HepG2 (cell line): Measurements from ENCODE around the gene MAGEA6. TPM values are rescaled to one million over a fixed set of nuclear protein-coding genes. Genes with fewer than 3 reads are reported as not detected.
A peak's percentile ranks its signal among the peaks of the same experiment; 100 is the strongest.
"Not testable (repeated sequence)": the region's sequence is repeated elsewhere in the genome, so short reads cannot be mapped to it uniquely, and the experiment has no call there.

Source experiments
- ATAC-seq: fragments of 200-7000 bp; cut with Tn5 transposase; 3 replicates; pipeline ENCODE4 v1.9.1; 2020; ENCODE audit warnings: mild to moderate bottlenecking, moderate library complexity
- BruUV-seq: library from RNA; stranded (reverse); fragments of 400-500 nt; replicated peaks from 2 replicates; lab custom pipeline; 2021; lab: Mats Ljungman, UMichigan
- CTCF ChIA-PET: fragments of 300-600 bp; formaldehyde crosslinking; extraction: SDS; loops from one replicate; lab custom pipeline; 2021; ENCODE audit warnings: low total read pairs, inconsistent platforms, low intra/inter-chr PET ratio; lab: Yijun Ruan, JAX
- POLR2A ChIA-PET: fragments of 350-600 bp; sonication (Branson Sonifier 250); formaldehyde crosslinking; loops from one replicate; lab custom pipeline; 2020; ENCODE audit warnings: antibody characterized with exemption, inconsistent platforms; lab: Yijun Ruan, JAX
- DNase-seq: peaks from one replicate; pipeline ENCODE4 v3.0.0-alpha.2; 2015; ENCODE audit warnings: low spot score
- FAIRE-seq: peaks from 3 replicates; lab custom pipeline; 2011; peaks lifted over from hg19 to GRCh38; lab: Jason Lieb, UNC
- H2AFZ ChIP-seq: one replicate; pipeline ENCODE4 v1.6.1; 2011; ENCODE audit warnings: low read length, inconsistent platforms
- H3K27ac ChIP-seq: fragments of 300-600 bp; 3 replicates; pipeline ENCODE4 v1.8.0; 2011; ENCODE audit warnings: mixed run types, mild to moderate bottlenecking, mixed read lengths, low read length, inconsistent platforms; ENCODE audit not compliant: insufficient read depth; ENCODE audit errors: extremely low read length
- H3K27me3 ChIP-seq, 2 experiments: fragments of 200-600 bp in 1 of 2; 2 replicates in 1 of 2; 3 replicates in 1 of 2; pipeline versions ENCODE4 v1.6.0 to v1.8.0; 2011; ENCODE audit warnings: low read length in 2 of 2, mild to moderate bottlenecking in 2 of 2, moderate library complexity in 2 of 2, inconsistent platforms in 1 of 2; ENCODE audit not compliant: insufficient read depth in 2 of 2, control insufficient read depth in 1 of 2
- H3K36me3 ChIP-seq, 2 experiments: fragments of 200-600 bp in 1 of 2; replicated peaks in 1 of 2; 2 replicates in 1 of 2; 3 replicates in 1 of 2; pipeline versions ENCODE4 v1.5.1 to v1.8.0; 2011; ENCODE audit warnings: low read length in 2 of 2, inconsistent platforms in 1 of 2; ENCODE audit not compliant: insufficient read depth in 2 of 2, control insufficient read depth in 1 of 2
- H3K4me1 ChIP-seq: 2 replicates; pipeline ENCODE4 v1.5.1; 2012; ENCODE audit warnings: low read length, inconsistent platforms; ENCODE audit not compliant: insufficient read depth
- H3K4me2 ChIP-seq: 2 replicates; pipeline ENCODE4 v1.6.0; 2011; ENCODE audit warnings: low read depth, low read length, inconsistent platforms
- H3K4me3 ChIP-seq, 3 experiments: fragments of 200-600 bp in 1 of 3; sonication (generic), shearing (Covaris generic) in 1 of 3; replicated peaks in 1 of 3; 2 replicates each; pipeline ENCODE4 v1.5.1; 2011 to 2016; ENCODE audit warnings: low read length in 3 of 3, inconsistent platforms in 2 of 3, low read depth in 2 of 3, mild to moderate bottlenecking in 2 of 3, control low read depth in 1 of 3, mixed read lengths in 1 of 3; ENCODE audit not compliant: insufficient read depth in 1 of 3
- H3K79me2 ChIP-seq: one replicate; pipeline ENCODE4 v1.6.1; 2011; ENCODE audit warnings: low read length, inconsistent platforms; ENCODE audit not compliant: insufficient read depth
- H3K9ac ChIP-seq: 2 replicates; pipeline ENCODE4 v1.6.0; 2011; ENCODE audit warnings: mild to moderate bottlenecking, low read depth, low read length, inconsistent platforms; ENCODE audit not compliant: insufficient read depth
- H3K9me3 ChIP-seq: 2 replicates; pipeline ENCODE4 v1.5.1; 2012; ENCODE audit warnings: mild to moderate bottlenecking, low read length
- H4K20me1 ChIP-seq: 2 replicates; pipeline ENCODE4 v1.6.0; 2011; ENCODE audit warnings: inconsistent platforms, mild to moderate bottlenecking, low read length, moderate library complexity; ENCODE audit not compliant: insufficient read depth
- KLF9 ChIP-seq: IDR thresholded peaks from 2 replicates; pipeline ENCODE4 v1.6.1; 2016; ENCODE audit warnings: low read depth
- NBN ChIP-seq: fragments of 450-650 bp; conservative IDR thresholded peaks from 2 replicates; pipeline ENCODE4 v1.6.1; 2017
- NCOA1 ChIP-seq: sonication (generic); formaldehyde crosslinking; IDR thresholded peaks from 2 replicates; pipeline ENCODE4 v1.9.0; 2021; ENCODE audit warnings: missing genetic modification reagents
- ZNF546 ChIP-seq: sonication (generic); formaldehyde crosslinking; conservative IDR thresholded peaks from 2 replicates; pipeline ENCODE4 v1.8.1; 2023; ENCODE audit warnings: mild to moderate bottlenecking, missing genetic modification reagents
- WGBS: methylation state at CpG from one replicate; pipeline ENCODE4 v1.1.6; 2017; ENCODE audit warnings: low lambda C conversion rate; 5-methylcytosine and 5-hydroxymethylcytosine counted together
- in situ Hi-C: cut with HindIII; loops from 2 replicates; pipeline ENCODE4 v1.10.0; 2017; ENCODE audit warnings: low pct_unique_long_range_greater_than_20kb; ENCODE audit not compliant: extremely low pct_ligation_motif_present
- intact Hi-C: fragments of 100-400 bp; cut with micrococcal nuclease; formaldehyde crosslinking; loops from one replicate; pipeline ENCODE4 v1.10.0; 2022; ENCODE audit not compliant: unreplicated experiment
- polyA plus RNA-seq, 8 experiments: library from polyadenylated mRNA; depleted of rRNA in 3 of 8; stranded (reverse) in 7 of 8; unstranded in 1 of 8; fragments of >200 nt; fragmentation: Illumina TruSeq in 4 of 8; extraction: Trizol in 4 of 8; gene quantifications; 2 replicates each; pipeline versions ENCODE4 v1.2.1 to v1.2.3, GENCODE V29; 2011 to 2016; ENCODE audit warnings: low read depth in 4 of 8, missing spikeins in 1 of 8, mixed read lengths in 1 of 8; ENCODE audit not compliant: insufficient read depth in 1 of 8
- total RNA-seq, 5 experiments: library from RNA; depleted of rRNA; stranded (reverse); fragments of >200 nt; fragmentation: Illumina TruSeq; extraction: Trizol; gene quantifications; 2 replicates each; pipeline ENCODE4 v1.2.3, GENCODE V29; 2016; ENCODE audit warnings: low read depth in 1 of 5
- TF ChIP-seq, protein P1 (sequence below): sonication (generic); formaldehyde crosslinking; IDR thresholded peaks from 2 replicates; pipeline ENCODE4 v1.4.0; 2020; ENCODE audit warnings: missing genetic modification reagents

MAGEA6 gene
- total and polyA plus RNA-seq, 2 of the 13 experiments (the other 11 are each of a cell fraction or from before 2014, with no cell fraction given), result 0.18 to 0.97 TPM

DNA sequence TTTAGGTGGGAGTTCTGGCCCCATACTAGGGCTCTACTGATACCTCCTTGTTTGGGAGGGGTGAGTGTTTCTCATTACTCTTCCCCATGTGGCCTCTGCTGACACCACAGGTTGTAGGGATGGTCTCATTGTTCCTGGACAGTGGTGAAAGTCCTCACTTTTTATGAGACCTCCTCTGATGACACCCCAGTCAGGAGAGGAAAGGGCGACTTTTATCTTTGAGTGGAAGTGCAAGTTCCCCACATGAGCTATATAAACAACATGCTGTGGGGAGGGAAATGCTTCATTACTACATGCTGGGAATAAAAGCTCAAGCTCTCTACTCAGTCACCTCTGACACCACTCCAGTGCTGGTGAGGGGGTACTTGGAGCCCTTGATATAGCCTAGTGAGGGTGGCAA lies 29.5 kb upstream of the MAGEA6 start (continued):
- TF ChIP-seq ZNF546 (CRISPR knock-in tag), result no peak
- TF ChIP-seq NCOA1 (CRISPR knock-in tag), result no peak
- TF ChIP-seq, protein P1, sequence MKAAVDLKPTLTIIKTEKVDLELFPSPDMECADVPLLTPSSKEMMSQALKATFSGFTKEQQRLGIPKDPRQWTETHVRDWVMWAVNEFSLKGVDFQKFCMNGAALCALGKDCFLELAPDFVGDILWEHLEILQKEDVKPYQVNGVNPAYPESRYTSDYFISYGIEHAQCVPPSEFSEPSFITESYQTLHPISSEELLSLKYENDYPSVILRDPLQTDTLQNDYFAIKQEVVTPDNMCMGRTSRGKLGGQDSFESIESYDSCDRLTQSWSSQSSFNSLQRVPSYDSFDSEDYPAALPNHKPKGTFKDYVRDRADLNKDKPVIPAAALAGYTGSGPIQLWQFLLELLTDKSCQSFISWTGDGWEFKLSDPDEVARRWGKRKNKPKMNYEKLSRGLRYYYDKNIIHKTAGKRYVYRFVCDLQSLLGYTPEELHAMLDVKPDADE (CRISPR knock-in tag), result no peak
- TF ChIP-seq KLF9, result no peak
- no peak for TF ChIP-seq NBN
- TF ChIP-seq, all 625 proteins: peak for 0

DNA sequence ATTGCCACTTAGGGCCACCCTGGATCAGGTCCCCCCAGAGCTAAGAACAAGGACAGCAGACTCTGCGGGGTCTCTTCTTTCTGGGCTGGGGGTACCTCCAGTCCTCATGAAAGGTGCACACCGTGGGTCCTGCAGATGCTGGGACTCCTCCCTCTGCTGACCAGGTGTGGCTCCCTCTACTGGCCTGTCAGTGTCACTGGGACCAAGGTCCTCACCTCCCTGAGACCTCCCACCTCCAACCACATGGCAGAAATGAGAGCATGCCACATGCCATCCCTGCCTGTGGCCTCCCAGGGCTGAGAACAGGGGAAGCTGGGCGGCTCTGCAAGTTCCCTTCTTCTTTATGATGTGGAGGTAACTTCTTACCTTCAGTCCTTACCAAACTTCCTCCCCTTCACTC lies 17.6 kb upstream of the MAGEA6 start:
- WGBS, result no CpG with 5 or more reads among the region's 3 CpGs

DNA sequence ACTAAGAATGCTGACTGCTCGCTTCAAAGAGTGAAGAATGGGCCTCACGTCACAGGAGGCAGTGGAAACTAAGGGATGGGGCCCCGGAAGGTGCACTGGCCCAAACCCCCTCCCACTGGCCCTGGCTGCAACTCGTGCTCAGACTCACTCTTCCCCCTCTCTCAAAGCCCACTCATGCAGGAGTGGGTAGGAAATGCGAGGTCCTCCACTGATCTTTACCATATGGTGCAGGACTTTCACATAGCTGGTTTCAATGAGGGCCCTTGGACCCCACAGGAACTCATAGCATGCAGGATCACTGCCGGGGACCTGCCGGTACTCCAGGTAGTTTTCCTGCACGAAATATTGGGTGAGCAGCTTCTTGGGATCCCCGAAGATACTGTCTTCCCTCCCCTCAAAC lies 2.9 kb downstream of the MAGEA6 start:
- H3K36me3 ChIP-seq, in situ Hi-C loops, ATAC-seq, H3K4me1 ChIP-seq, CTCF ChIA-PET, POLR2A ChIA-PET, H3K9me3 ChIP-seq, H3K4me3 ChIP-seq, intact Hi-C loops, H3K79me2 ChIP-seq, H3K9ac ChIP-seq, H3K4me2 ChIP-seq, DNase-seq, FAIRE-seq, BruUV-seq, H3K27me3 ChIP-seq, H4K20me1 ChIP-seq, H3K27ac ChIP-seq, H2AFZ ChIP-seq: not testable (repeated sequence)
- no CpG with 5 or more reads among the region's 9 CpGs for WGBS

More for the DNA sequence above, 17.6 kb upstream of the MAGEA6 start:
- intact Hi-C loops, CTCF ChIA-PET, POLR2A ChIA-PET, H3K27me3 ChIP-seq, H3K9ac ChIP-seq, H4K20me1 ChIP-seq, H3K4me1 ChIP-seq, H2AFZ ChIP-seq, H3K9me3 ChIP-seq, DNase-seq, H3K79me2 ChIP-seq, H3K4me2 ChIP-seq, H3K27ac ChIP-seq, BruUV-seq, H3K36me3 ChIP-seq, H3K4me3 ChIP-seq, in situ Hi-C loops: not testable (repeated sequence)
- ATAC-seq (peak; percentile 97), FAIRE-seq (peak; percentile 96)

- H3K9ac ChIP-seq, BruUV-seq, H3K79me2 ChIP-seq, H3K4me2 ChIP-seq, H2AFZ ChIP-seq, in situ Hi-C loops, POLR2A ChIA-PET, H3K9me3 ChIP-seq, H3K36me3 ChIP-seq, CTCF ChIA-PET, intact Hi-C loops, H3K4me1 ChIP-seq, H3K27me3 ChIP-seq, H3K4me3 ChIP-seq, DNase-seq, FAIRE-seq, ATAC-seq, H4K20me1 ChIP-seq, H3K27ac ChIP-seq: not testable (repeated sequence)
- WGBS, result no CpG with 5 or more reads among the region's 7 CpGs
Measured at GRCh38 chrX:152761582-152761981, 7.9 kb downstream of the MAGEA6 start.
